ENCODE measurements around the gene TNFSF8. TPM values are rescaled to one million over a fixed set of nuclear protein-coding genes. Genes with fewer than 3 reads are reported as not detected.

TNFSF8 gene
- total RNA-seq, 1 experiment from 2014 or later: not detected

DNA sequence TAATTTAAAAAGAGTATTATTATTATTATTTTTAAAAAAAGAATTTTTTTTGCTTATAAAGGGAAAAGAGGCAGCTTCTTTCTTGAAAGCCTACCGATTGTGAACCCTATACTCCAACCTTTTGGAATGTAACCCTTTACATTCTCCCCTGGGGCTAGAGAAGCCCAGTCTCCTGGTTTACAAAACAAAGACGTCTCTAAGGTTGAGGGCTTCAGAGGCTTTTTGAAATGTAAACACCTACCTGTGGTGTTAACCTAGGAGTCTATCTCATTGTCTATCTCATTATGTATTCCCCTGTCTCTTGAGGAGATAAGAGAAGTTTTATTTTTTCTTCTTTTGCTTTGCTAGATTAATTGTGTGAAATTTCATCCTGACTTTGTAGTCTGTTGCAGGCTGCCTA lies 4.7 kb downstream of the TNFSF8 start:
- H3K27me3 Mint-ChIP-seq (ENCODE audit: insufficient read depth, unreplicated experiment): peaks cover 12% of the 10 kb centered on the region
- H3K4me1 Mint-ChIP-seq (ENCODE audit: insufficient read depth, unreplicated experiment): no peaks in the 10 kb centered on the region
- no peaks in the 10 kb centered on the region for H3K9me3 Mint-ChIP-seq (ENCODE audit: unreplicated experiment)
- no peak overlapping the region for H3K27ac Mint-ChIP-seq (ENCODE audit: low read depth, unreplicated experiment)
- no peaks in the 10 kb centered on the region for H3K36me3 Mint-ChIP-seq (ENCODE audit: insufficient read depth, unreplicated experiment)
- ChIA-PET CTCF (interaction anchor here (0.7 to 2.8 kb wide), 2 partner anchors 15 to 207 kb away, joined by 3 to 11 read pairs; no protein-coding TSS in a partner anchor), POLR2A (no interaction called here)
- TF ChIP-seq, protein P1, sequence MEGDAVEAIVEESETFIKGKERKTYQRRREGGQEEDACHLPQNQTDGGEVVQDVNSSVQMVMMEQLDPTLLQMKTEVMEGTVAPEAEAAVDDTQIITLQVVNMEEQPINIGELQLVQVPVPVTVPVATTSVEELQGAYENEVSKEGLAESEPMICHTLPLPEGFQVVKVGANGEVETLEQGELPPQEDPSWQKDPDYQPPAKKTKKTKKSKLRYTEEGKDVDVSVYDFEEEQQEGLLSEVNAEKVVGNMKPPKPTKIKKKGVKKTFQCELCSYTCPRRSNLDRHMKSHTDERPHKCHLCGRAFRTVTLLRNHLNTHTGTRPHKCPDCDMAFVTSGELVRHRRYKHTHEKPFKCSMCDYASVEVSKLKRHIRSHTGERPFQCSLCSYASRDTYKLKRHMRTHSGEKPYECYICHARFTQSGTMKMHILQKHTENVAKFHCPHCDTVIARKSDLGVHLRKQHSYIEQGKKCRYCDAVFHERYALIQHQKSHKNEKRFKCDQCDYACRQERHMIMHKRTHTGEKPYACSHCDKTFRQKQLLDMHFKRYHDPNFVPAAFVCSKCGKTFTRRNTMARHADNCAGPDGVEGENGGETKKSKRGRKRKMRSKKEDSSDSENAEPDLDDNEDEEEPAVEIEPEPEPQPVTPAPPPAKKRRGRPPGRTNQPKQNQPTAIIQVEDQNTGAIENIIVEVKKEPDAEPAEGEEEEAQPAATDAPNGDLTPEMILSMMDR (IDR thresholded peaks at IDR 0.05; ENCODE audit: unreplicated experiment): no peak
- intact Hi-C loops (cut with micrococcal nuclease): no loop called here
- no peak for DNase-seq (ENCODE audit: unreplicated experiment)
- no TSS peak for BruUV-seq (replicated peaks)
- no peak overlapping the region for H3K4me3 Mint-ChIP-seq (ENCODE audit: unreplicated experiment)

DNA sequence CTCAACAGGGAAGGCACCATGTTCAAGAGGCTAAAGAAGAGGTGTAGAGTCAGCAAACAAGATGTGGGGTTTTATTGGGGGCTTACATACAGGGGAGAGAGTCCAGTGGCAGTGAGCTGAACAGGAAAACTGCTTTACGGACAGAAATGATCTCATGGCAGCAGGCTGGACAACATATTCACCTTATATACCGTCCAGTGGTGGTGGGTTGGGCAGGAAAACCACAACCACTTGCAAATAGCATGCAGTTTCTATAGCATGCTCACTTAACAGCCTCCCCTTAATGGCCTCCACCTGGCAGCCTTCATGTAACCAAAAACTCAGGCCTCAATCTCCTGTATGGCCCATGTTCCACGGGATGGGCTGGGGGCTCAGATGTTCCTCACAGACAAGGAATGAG lies 5.4 kb downstream of the TNFSF8 start:
- TF ChIP-seq, protein P1 (IDR thresholded peaks at IDR 0.05; ENCODE audit: unreplicated experiment): no peak
- H3K4me1 Mint-ChIP-seq (ENCODE audit: insufficient read depth, unreplicated experiment): no peaks in the 10 kb centered on the region
- no peak overlapping the region for H3K27ac Mint-ChIP-seq (ENCODE audit: low read depth, unreplicated experiment)
- peaks cover 12% of the 10 kb centered on the region for H3K27me3 Mint-ChIP-seq (ENCODE audit: insufficient read depth, unreplicated experiment)
- ChIA-PET POLR2A (no interaction called here), CTCF (interaction anchor here (0.7 to 2.8 kb wide), 3 partner anchors 11 to 206 kb away, joined by 3 to 11 read pairs (median 3); no protein-coding TSS in a partner anchor)
- no peak overlapping the region for H3K4me3 Mint-ChIP-seq (ENCODE audit: unreplicated experiment)
- intact Hi-C loops (cut with micrococcal nuclease): no loop called here
- DNase-seq (ENCODE audit: unreplicated experiment): no peak
- no TSS peak for BruUV-seq (replicated peaks)
- no peaks in the 10 kb centered on the region for H3K36me3 Mint-ChIP-seq (ENCODE audit: insufficient read depth, unreplicated experiment)
- H3K9me3 Mint-ChIP-seq (ENCODE audit: unreplicated experiment): no peaks in the 10 kb centered on the region

DNA sequence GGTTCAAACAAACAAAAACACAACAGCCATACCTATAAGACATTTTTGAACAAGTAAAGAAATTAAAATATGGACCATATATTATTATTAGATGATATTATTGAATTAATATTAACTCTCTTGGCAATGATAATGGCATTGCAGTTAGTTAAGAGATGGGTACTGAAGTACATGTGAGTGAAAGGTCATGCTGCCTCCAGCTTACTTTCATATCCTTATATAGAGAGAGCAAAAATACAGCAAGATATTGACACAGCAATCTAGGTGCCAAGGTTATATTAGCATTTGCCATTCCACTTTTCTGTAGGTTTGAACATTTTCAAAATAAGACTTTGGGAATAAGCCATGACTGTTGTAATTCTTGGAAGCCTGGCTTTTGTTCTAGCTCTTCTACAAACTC lies 6.1 kb downstream of the TNFSF8 start:
- H3K9me3 Mint-ChIP-seq (ENCODE audit: unreplicated experiment): no peaks in the 10 kb centered on the region
- no peaks in the 10 kb centered on the region for H3K36me3 Mint-ChIP-seq (ENCODE audit: insufficient read depth, unreplicated experiment)
- H3K27ac Mint-ChIP-seq (ENCODE audit: low read depth, unreplicated experiment): no peak overlapping the region
- ChIA-PET POLR2A (no interaction called here), CTCF (interaction anchor here (0.6 to 2.8 kb wide), 3 partner anchors 10 to 1014 kb away, joined by 3 to 11 read pairs (median 3); no protein-coding TSS in a partner anchor)
- TF ChIP-seq, protein P1 (IDR thresholded peaks at IDR 0.05; ENCODE audit: unreplicated experiment): no peak
- intact Hi-C loops (cut with micrococcal nuclease): no loop called here
- no peak for DNase-seq (ENCODE audit: unreplicated experiment)
- no peak overlapping the region for H3K4me3 Mint-ChIP-seq (ENCODE audit: unreplicated experiment)
- H3K4me1 Mint-ChIP-seq (ENCODE audit: insufficient read depth, unreplicated experiment): no peaks in the 10 kb centered on the region
- BruUV-seq (replicated peaks): no TSS peak
- H3K27me3 Mint-ChIP-seq (ENCODE audit: insufficient read depth, unreplicated experiment): peaks cover 12% of the 10 kb centered on the region

DNA sequence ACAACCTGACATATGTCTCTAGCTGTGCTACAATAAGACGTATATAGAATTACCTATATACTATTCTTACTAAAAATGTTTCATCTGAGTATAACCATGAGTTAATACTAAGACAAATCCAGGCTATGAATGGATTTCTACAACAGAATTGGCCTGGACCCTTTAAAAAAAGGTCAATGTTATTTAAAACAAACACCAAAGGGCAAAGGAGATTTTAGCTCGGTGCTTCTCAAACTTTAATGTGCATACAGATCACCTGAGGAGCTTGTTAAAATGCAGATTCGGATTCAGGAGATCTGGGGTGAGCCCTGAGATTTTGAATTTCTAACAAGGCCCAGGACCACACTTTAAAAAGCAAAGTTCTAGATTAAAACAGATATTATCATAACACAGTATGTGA lies 6.5 kb downstream of the TNFSF8 start:
- no peak for DNase-seq (ENCODE audit: unreplicated experiment)
- Mint-ChIP-seq H3K4me1 (ENCODE audit: insufficient read depth, unreplicated experiment) (no peaks in the 10 kb centered on the region), H3K4me3 (ENCODE audit: unreplicated experiment) (no peak overlapping the region), H3K9me3 (ENCODE audit: unreplicated experiment) (no peaks in the 10 kb centered on the region), H3K36me3 (ENCODE audit: insufficient read depth, unreplicated experiment) (no peaks in the 10 kb centered on the region), H3K27me3 (ENCODE audit: insufficient read depth, unreplicated experiment) (peaks cover 12% of the 10 kb centered on the region), H3K27ac (ENCODE audit: low read depth, unreplicated experiment) (no peak overlapping the region)
- BruUV-seq (replicated peaks): no TSS peak
- CTCF ChIA-PET: interaction anchor here (0.6 to 2.8 kb wide), 4 partner anchors 10 to 1014 kb away, joined by 3 to 11 read pairs (median 3); no protein-coding TSS in a partner anchor
- TF ChIP-seq, protein P1 (IDR thresholded peaks at IDR 0.05; ENCODE audit: unreplicated experiment): no peak
- POLR2A ChIA-PET: interaction anchor here (0.7 kb wide), 1 partner anchor 76 kb away, joined by 3 read pairs; no protein-coding TSS in a partner anchor
- intact Hi-C loops (cut with micrococcal nuclease): no loop called here

Data from MCF 10A (cell line).